ENCODE results near the gene PINLYP. TPM values are rescaled to one million over a fixed set of nuclear protein-coding genes. Genes with fewer than 3 reads are reported as not detected.

PINLYP gene
- total RNA-seq, 1 donor from 2014 or later = 2.3 TPM

- no peaks in the 10 kb centered on the region for H3K27me3 Mint-ChIP-seq (ENCODE audit: low read depth)
- DNase-seq (ENCODE audit: low spot score) = no peak
- no peak for TF ChIP-seq CTCF (IDR thresholded peaks at IDR 0.05)
- peak overlapping the region; percentile 29 for H3K27ac Mint-ChIP-seq (ENCODE audit: unreplicated experiment)
- H3K36me3 Mint-ChIP-seq (ENCODE audit: low read depth) = peaks cover 24% of the 10 kb centered on the region
- H3K9me3 Mint-ChIP-seq (ENCODE audit: low read depth) = no peaks in the 10 kb centered on the region
- H3K4me3 Mint-ChIP-seq (ENCODE audit: unreplicated experiment) = no peak overlapping the region
- peaks cover 8% of the 10 kb centered on the region for H3K4me1 Mint-ChIP-seq (ENCODE audit: low read depth)
These were observed 34.3 kb downstream of the PINLYP start for GRCh38 chr19:43609872-43610271.

GRCh38 chr19:43610493-43610892, 34.9 kb downstream of the PINLYP start:
- Mint-ChIP-seq H3K4me3 (ENCODE audit: unreplicated experiment) (no peak overlapping the region), H3K36me3 (ENCODE audit: low read depth) (peaks cover 24% of the 10 kb centered on the region), H3K27ac (ENCODE audit: unreplicated experiment) (peak overlapping the region; percentile 81), H3K27me3 (ENCODE audit: low read depth) (no peaks in the 10 kb centered on the region), H3K4me1 (ENCODE audit: low read depth) (peaks cover 8% of the 10 kb centered on the region), H3K9me3 (ENCODE audit: low read depth) (no peaks in the 10 kb centered on the region)
- no peak for TF ChIP-seq CTCF (IDR thresholded peaks at IDR 0.05)
- no peak for DNase-seq (ENCODE audit: low spot score)

GRCh38 chr19:43611788-43612187, 36.2 kb downstream of the PINLYP start, which contains the start of gene SRRM5:
Gene SRRM5, plus strand, starts transcription at chr19:43612088. Its CDS starts 34 bp downstream, at chr19:43612122.
- H3K4me3 Mint-ChIP-seq (ENCODE audit: unreplicated experiment) = no peak within 1 kb of the TSS
- H3K27ac Mint-ChIP-seq (ENCODE audit: unreplicated experiment) = peak within 1 kb of the TSS; percentile 81
- peaks cover 12% of the 10 kb centered on the region for H3K4me1 Mint-ChIP-seq (ENCODE audit: low read depth)
- no peaks in the 10 kb centered on the region for H3K27me3 Mint-ChIP-seq (ENCODE audit: low read depth)
- no peaks in the 10 kb centered on the region for H3K9me3 Mint-ChIP-seq (ENCODE audit: low read depth)
- TF ChIP-seq CTCF (IDR thresholded peaks at IDR 0.05) = no peak
- no peak for DNase-seq (ENCODE audit: low spot score)
- peaks cover 24% of the 10 kb centered on the region for H3K36me3 Mint-ChIP-seq (ENCODE audit: low read depth)

GRCh38 chr19:43612374-43612773, 36.8 kb downstream of the PINLYP start:
- no peak for TF ChIP-seq CTCF (IDR thresholded peaks at IDR 0.05)
- no peak for DNase-seq (ENCODE audit: low spot score)
- H3K4me1 Mint-ChIP-seq (ENCODE audit: low read depth) = peaks cover 14% of the 10 kb centered on the region
- H3K4me3 Mint-ChIP-seq (ENCODE audit: unreplicated experiment) = no peak overlapping the region
- no peak overlapping the region for H3K27ac Mint-ChIP-seq (ENCODE audit: unreplicated experiment)
- peaks cover 22% of the 10 kb centered on the region for H3K36me3 Mint-ChIP-seq (ENCODE audit: low read depth)
- H3K9me3 Mint-ChIP-seq (ENCODE audit: low read depth) = no peaks in the 10 kb centered on the region
- no peaks in the 10 kb centered on the region for H3K27me3 Mint-ChIP-seq (ENCODE audit: low read depth)

GRCh38 chr19:43616306-43616705, 40.7 kb downstream of the PINLYP start:
- Mint-ChIP-seq H3K27ac (ENCODE audit: unreplicated experiment) (no peak overlapping the region), H3K4me3 (ENCODE audit: unreplicated experiment) (no peak overlapping the region), H3K27me3 (ENCODE audit: low read depth) (no peaks in the 10 kb centered on the region), H3K4me1 (ENCODE audit: low read depth) (peaks cover 25% of the 10 kb centered on the region), H3K9me3 (ENCODE audit: low read depth) (no peaks in the 10 kb centered on the region), H3K36me3 (ENCODE audit: low read depth) (peaks cover 20% of the 10 kb centered on the region)
- TF ChIP-seq CTCF (IDR thresholded peaks at IDR 0.05) = no peak
- DNase-seq (ENCODE audit: low spot score) = no peak

Measured in chondrocyte (in vitro differentiated cells).